MM.1S (cell line): ENCODE data around the gene ADGRL3.

Experiments used
- DNase-seq: peaks from one replicate; pipeline ENCODE4 v3.0.0-alpha.2; 2015
- H2AFZ ChIP-seq: fragments of 300-600 bp; sonication (generic); 2 replicates; pipeline ENCODE4 v1.6.0; 2016; ENCODE audit warnings: antibody characterized with exemption, low read length
- H3F3A ChIP-seq: fragments of 300-600 bp; sonication (generic); 2 replicates; pipeline ENCODE4 v1.6.1; 2016; ENCODE audit warnings: mild to moderate bottlenecking, antibody characterized with exemption, low read length, moderate library complexity, mixed read lengths; ENCODE audit not compliant: insufficient read depth
- H3K27ac ChIP-seq: fragments of 300-600 bp; sonication (generic); 2 replicates; pipeline ENCODE4 v1.5.1; 2016; ENCODE audit warnings: mild to moderate bottlenecking, low read length
- H3K27me3 ChIP-seq: fragments of 300-600 bp; sonication (generic); replicated peaks from 2 replicates; pipeline ENCODE4 v1.6.0; 2016; ENCODE audit warnings: low read length; ENCODE audit not compliant: insufficient read depth
- H3K36me3 ChIP-seq: fragments of 300-600 bp; sonication (generic); replicated peaks from 2 replicates; pipeline ENCODE4 v1.6.1; 2016; ENCODE audit warnings: mild to moderate bottlenecking, low read length, mixed read lengths; ENCODE audit not compliant: insufficient read depth
- H3K4me1 ChIP-seq: fragments of 300-600 bp; sonication (generic); 2 replicates; pipeline ENCODE4 v1.6.1; 2016; ENCODE audit warnings: low read length, mixed read lengths
- H3K4me2 ChIP-seq: fragments of 300-600 bp; sonication (generic); 2 replicates; pipeline ENCODE4 v1.6.0; 2016; ENCODE audit warnings: low read depth, low read length
- H3K4me3 ChIP-seq: fragments of 300-600 bp; sonication (generic); 2 replicates; pipeline ENCODE4 v1.5.1; 2016; ENCODE audit warnings: low read length, mixed read lengths
- H3K79me2 ChIP-seq: fragments of 300-600 bp; sonication (generic); 2 replicates; pipeline ENCODE4 v1.6.1; 2016; ENCODE audit warnings: mixed run types, low read length, mixed read lengths
- H3K9ac ChIP-seq: fragments of 300-600 bp; sonication (generic); 2 replicates; pipeline ENCODE4 v1.6.1; 2016; ENCODE audit warnings: low read length, mixed read lengths
- H3K9me2 ChIP-seq: fragments of 300-600 bp; sonication (generic); replicated peaks from 2 replicates; pipeline ENCODE4 v1.6.1; 2016; ENCODE audit warnings: mild to moderate bottlenecking, low read length, mixed read lengths; ENCODE audit not compliant: insufficient read depth
- H3K9me3 ChIP-seq: fragments of 300-600 bp; sonication (generic); replicated peaks from 2 replicates; pipeline ENCODE4 v1.6.1; 2016; ENCODE audit warnings: mild to moderate bottlenecking, low read length, mixed read lengths; ENCODE audit not compliant: insufficient read depth
- H4K20me1 ChIP-seq: fragments of 300-600 bp; sonication (generic); 2 replicates; pipeline ENCODE4 v1.6.1; 2016; ENCODE audit warnings: mild to moderate bottlenecking, low read length, moderate library complexity, mixed read lengths; ENCODE audit not compliant: insufficient read depth
- CTCF ChIP-seq: fragments of 300-600 bp; sonication (generic); IDR thresholded peaks from 2 replicates; pipeline ENCODE4 v1.5.1; 2016; ENCODE audit warnings: antibody characterized with exemption, low read length, mixed read lengths
- EZH2 ChIP-seq: fragments of 300-600 bp; sonication (generic); optimal IDR thresholded peaks from 2 replicates; pipeline ENCODE3; 2017; ENCODE audit warnings: low read depth, mild to moderate bottlenecking, antibody characterized with exemption, low read length, mixed read lengths
- EZH2phosphoT487 ChIP-seq: fragments of 300-600 bp; sonication (generic); IDR thresholded peaks from 2 replicates; pipeline ENCODE4 v1.6.1; 2018; ENCODE audit warnings: antibody characterized with exemption, low read length

The ADGRL3 gene

GRCh38 chr4:61555789-61556188 is 355.7 kb downstream of the ADGRL3 start:
- no peaks in the 10 kb centered on the region for H3K27me3 ChIP-seq
- no peaks in the 10 kb centered on the region for H3K9me2 ChIP-seq
- H4K20me1 ChIP-seq, result no peaks in the 10 kb centered on the region
- H3K4me3 ChIP-seq, result no peak overlapping the region
- no peak overlapping the region for H2AFZ ChIP-seq
- no peak overlapping the region for H3K9ac ChIP-seq
- no peaks in the 10 kb centered on the region for H3K36me3 ChIP-seq
- no peak overlapping the region for H3K27ac ChIP-seq
- H3K4me1 ChIP-seq, result no peaks in the 10 kb centered on the region
- H3K4me2 ChIP-seq, result no peak overlapping the region
- H3F3A ChIP-seq, result no peaks in the 10 kb centered on the region
- no peak for TF ChIP-seq CTCF
- no peak for TF ChIP-seq EZH2phosphoT487
- H3K9me3 ChIP-seq, result no peaks in the 10 kb centered on the region
- no peak for DNase-seq
- H3K79me2 ChIP-seq, result no peaks in the 10 kb centered on the region

- H3K9me3 ChIP-seq, result no peaks in the 10 kb centered on the region
- no peak overlapping the region for H3K9ac ChIP-seq
- no peaks in the 10 kb centered on the region for H3K79me2 ChIP-seq
- H3K27me3 ChIP-seq, result no peaks in the 10 kb centered on the region
- H3K4me1 ChIP-seq, result no peaks in the 10 kb centered on the region
- no peaks in the 10 kb centered on the region for H4K20me1 ChIP-seq
- H3K4me2 ChIP-seq, result no peak overlapping the region
- H3K36me3 ChIP-seq, result no peaks in the 10 kb centered on the region
- no peak overlapping the region for H3K4me3 ChIP-seq
- H2AFZ ChIP-seq, result no peak overlapping the region
- H3F3A ChIP-seq, result no peaks in the 10 kb centered on the region
- no peak overlapping the region for H3K27ac ChIP-seq
- TF ChIP-seq EZH2, result no peak
- no peak for TF ChIP-seq EZH2phosphoT487
- no peak for TF ChIP-seq CTCF
- no peaks in the 10 kb centered on the region for H3K9me2 ChIP-seq
- no peak for DNase-seq
Observed at GRCh38 chr4:61556277-61556676, 356.2 kb downstream of the ADGRL3 start.

GRCh38 chr4:61559396-61559795 is 359.3 kb downstream of the ADGRL3 start:
- Histone ChIP-seq H3K4me2 (no peak overlapping the region), H3K9me2 (no peaks in the 10 kb centered on the region), H3K79me2 (no peaks in the 10 kb centered on the region), H3K27me3 (no peaks in the 10 kb centered on the region), H4K20me1 (no peaks in the 10 kb centered on the region), H3K4me1 (no peaks in the 10 kb centered on the region), H3K36me3 (no peaks in the 10 kb centered on the region), H3K4me3 (no peak overlapping the region), H3F3A (no peaks in the 10 kb centered on the region), H3K9ac (no peak overlapping the region), H3K9me3 (no peaks in the 10 kb centered on the region), H2AFZ (no peak overlapping the region), H3K27ac (no peak overlapping the region)
- no peak for TF ChIP-seq CTCF
- TF ChIP-seq EZH2, result no peak
- no peak for TF ChIP-seq EZH2phosphoT487
- no peak for DNase-seq
